ENCODE data around the gene FEM1A.
"Not testable (repeated sequence)": the region's sequence is repeated elsewhere in the genome, so short reads cannot be mapped to it uniquely, and the experiment has no call there.

Gene FEM1A

DNA sequence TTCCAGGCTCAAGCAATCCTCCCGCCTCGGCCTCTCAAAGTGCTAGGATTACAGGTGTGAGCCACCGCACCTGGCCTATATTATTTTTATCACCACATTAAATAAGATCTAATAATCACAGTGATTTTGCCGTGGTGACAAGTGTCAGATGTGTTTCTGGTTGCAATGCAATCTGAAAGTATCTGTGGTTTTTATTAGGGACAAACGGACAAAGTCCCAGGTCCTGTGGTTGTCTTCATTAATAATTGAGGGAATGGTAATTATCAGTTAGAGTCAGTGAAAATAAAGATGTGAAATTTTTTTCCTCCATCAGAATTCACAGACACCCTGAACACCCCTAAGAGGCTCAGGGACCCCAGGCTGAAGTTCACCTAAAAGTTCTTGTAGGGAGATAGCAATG, 41.2 kb downstream of the FEM1A start:
- no peak for TF ChIP-seq POLR2AphosphoS5 (IDR thresholded peaks at IDR 0.05; ENCODE audit: low read depth, low read length)
- TF ChIP-seq POLR2A (IDR thresholded peaks at IDR 0.05; ENCODE audit: low read depth, low read length), result no peak
- no peak for TF ChIP-seq TAF1 (IDR thresholded peaks at IDR 0.05; ENCODE audit: borderline replicate concordance, low read depth, low read length)
- no peak for DNase-seq (ENCODE audit: insufficient read length)
- FAIRE-seq, result no peak

- FAIRE-seq, result no peak
- no peak for TF ChIP-seq POLR2AphosphoS5 (IDR thresholded peaks at IDR 0.05; ENCODE audit: low read depth, low read length)
- no peak for TF ChIP-seq POLR2A (IDR thresholded peaks at IDR 0.05; ENCODE audit: low read depth, low read length)
- TF ChIP-seq TAF1 (IDR thresholded peaks at IDR 0.05; ENCODE audit: borderline replicate concordance, low read depth, low read length), result no peak
- no peak for DNase-seq (ENCODE audit: insufficient read length)
These were observed 47.7 kb downstream of the FEM1A start for GRCh38 chr19:4839192-4839591.

- no peak for DNase-seq (ENCODE audit: insufficient read length)
- TF ChIP-seq POLR2AphosphoS5 (IDR thresholded peaks at IDR 0.05; ENCODE audit: low read depth, low read length) (no peak), POLR2A (IDR thresholded peaks at IDR 0.05; ENCODE audit: low read depth, low read length) (no peak), TAF1 (IDR thresholded peaks at IDR 0.05; ENCODE audit: borderline replicate concordance, low read depth, low read length) (no peak)
- no peak for FAIRE-seq
These were observed 52.1 kb downstream of the FEM1A start for GRCh38 chr19:4843647-4843965.

DNA sequence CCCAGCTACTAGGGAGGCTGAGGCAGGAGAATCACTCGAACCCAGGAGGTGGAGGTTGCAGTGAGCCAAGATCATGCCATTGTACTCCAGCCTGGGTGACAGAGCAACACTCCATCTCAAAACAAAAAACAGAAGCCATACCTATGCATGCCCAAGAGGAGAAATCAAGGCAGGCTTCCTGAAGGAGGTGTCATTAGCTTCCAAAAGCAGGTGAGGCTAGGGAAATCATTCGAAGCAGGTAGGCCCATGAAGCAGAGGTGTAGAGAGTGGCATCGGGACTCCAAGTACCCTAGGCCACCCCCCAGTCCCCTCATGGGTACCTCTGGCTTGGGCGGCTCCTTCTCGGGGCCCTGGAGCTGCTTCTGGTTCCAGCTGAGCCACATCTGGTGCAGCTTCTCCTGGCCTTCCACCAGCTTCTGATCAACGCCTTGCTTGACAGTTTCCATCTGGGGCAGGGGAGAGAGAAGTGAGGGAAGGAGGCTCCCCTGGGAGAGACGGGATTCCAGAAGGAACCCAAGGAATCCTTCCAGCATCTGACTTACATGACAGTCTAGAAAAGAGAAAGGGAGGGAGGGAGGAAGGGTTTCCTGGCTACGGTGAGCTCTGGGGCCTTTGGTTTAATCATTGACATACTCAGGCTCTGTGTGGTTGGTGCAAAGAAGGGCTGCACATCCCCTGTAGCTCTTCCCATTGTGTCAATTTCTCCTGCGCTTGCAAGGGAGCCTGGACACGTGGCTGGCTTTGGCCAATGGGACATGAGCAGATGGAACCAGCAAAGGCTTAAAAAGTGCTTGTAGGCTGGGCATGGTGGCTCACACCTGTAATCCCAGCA, 53.0 kb downstream of the FEM1A start:
- FAIRE-seq, result no peak
- TF ChIP-seq POLR2AphosphoS5 (IDR thresholded peaks at IDR 0.05; ENCODE audit: low read depth, low read length), result no peak
- no peak for TF ChIP-seq POLR2A (IDR thresholded peaks at IDR 0.05; ENCODE audit: low read depth, low read length)
- no peak for TF ChIP-seq TAF1 (IDR thresholded peaks at IDR 0.05; ENCODE audit: borderline replicate concordance, low read depth, low read length)
- DNase-seq (ENCODE audit: insufficient read length), result no peak

DNA sequence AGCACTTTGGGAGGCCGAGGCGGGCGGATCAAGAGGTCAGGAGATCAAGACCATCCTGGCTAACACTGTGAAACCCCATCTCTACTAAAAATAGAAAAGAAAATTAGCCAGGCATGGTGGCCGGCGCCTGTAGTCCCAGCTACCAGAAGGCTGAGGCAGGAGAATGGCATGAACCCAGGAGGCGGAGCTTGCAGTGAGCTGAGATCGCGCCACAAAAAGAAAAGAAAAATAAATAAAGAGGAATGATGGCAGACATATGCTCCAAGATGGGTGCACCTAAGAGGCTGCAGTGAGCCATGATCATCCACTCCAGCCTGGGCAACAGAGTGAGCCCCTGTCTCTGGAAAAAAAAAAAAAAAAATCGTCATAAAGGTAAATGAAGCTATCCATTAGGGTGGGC, 54.4 kb downstream of the FEM1A start:
- DNase-seq (ENCODE audit: insufficient read length), result not testable (repeated sequence)

GRCh38 chr19:4847190-4847973, 55.8 kb downstream of the FEM1A start:
- FAIRE-seq (no peak), DNase-seq (ENCODE audit: insufficient read length) (no peak)
- no peak for TF ChIP-seq POLR2A (IDR thresholded peaks at IDR 0.05; ENCODE audit: low read depth, low read length)
- no peak for TF ChIP-seq TAF1 (IDR thresholded peaks at IDR 0.05; ENCODE audit: borderline replicate concordance, low read depth, low read length)
- no peak for TF ChIP-seq POLR2AphosphoS5 (IDR thresholded peaks at IDR 0.05; ENCODE audit: low read depth, low read length)

More for the DNA sequence above, 54.4 kb downstream of the FEM1A start:
- not testable (repeated sequence) for FAIRE-seq

DNA sequence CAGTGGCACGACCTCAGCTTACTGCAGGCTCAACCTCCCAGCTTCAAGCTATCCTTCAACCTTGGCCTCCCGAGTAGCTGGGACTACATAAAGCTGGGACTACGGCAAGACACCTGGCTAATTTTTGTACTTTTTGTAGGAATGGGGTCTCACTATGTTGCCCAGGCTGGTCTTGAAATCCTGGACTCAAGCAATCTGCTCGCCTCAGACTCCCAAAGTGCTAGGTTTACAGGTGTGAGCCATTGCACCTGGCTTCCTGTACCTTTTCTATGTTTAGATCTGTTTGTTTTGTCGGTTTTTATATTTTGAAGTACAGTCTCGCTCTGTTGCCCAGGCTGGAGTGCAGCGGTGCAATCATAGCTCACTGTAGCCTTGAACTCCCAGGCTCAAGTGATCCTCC, 57.5 kb downstream of the FEM1A start:
- TF ChIP-seq TAF1 (IDR thresholded peaks at IDR 0.05; ENCODE audit: borderline replicate concordance, low read depth, low read length) (no peak), POLR2AphosphoS5 (IDR thresholded peaks at IDR 0.05; ENCODE audit: low read depth, low read length) (no peak), POLR2A (IDR thresholded peaks at IDR 0.05; ENCODE audit: low read depth, low read length) (no peak)
- no peak for DNase-seq (ENCODE audit: insufficient read length)
- FAIRE-seq, result no peak
